B cell (primary cell): ENCODE measurements around the gene ARHGEF17. TPM values are rescaled to one million over a fixed set of nuclear protein-coding genes. Genes with fewer than 3 reads are reported as not detected.

Source experiments
- ATAC-seq: fragments of 200-7000 bp; cut with Tn5 transposase; one replicate; pipeline ENCODE4 v1.10.0; 2021; ENCODE audit warnings: low read depth, mild to moderate bottlenecking, moderate number of reproducible peaks, moderate library complexity
- CTCF ChIA-PET: fragments of 350-600 bp; sonication (Branson Sonifier 250); formaldehyde crosslinking; loops from one replicate; lab custom pipeline; 2021; ENCODE audit warnings: antibody characterized with exemption, inconsistent platforms; lab: Charles Lee
- POLR2A ChIA-PET: fragments of 350-600 bp; sonication (Branson Sonifier 250); formaldehyde crosslinking; loops from one replicate; lab custom pipeline; 2021; ENCODE audit warnings: antibody characterized with exemption; lab: Charles Lee
- DNase-seq: peaks from one replicate; pipeline ENCODE4 v3.0.0; 2013
- H2AFZ ChIP-seq: 2 replicates; pipeline ENCODE4 v1.6.1; 2012; ENCODE audit warnings: mild to moderate bottlenecking, low read depth, low read length; ENCODE audit not compliant: insufficient read depth, poor library complexity, severe bottlenecking
- H3K27ac ChIP-seq, 2 donors: 1 replicate in 1 of 2; 2 replicates in 1 of 2; pipeline ENCODE4 v1.5.1; 2012 to 2013; ENCODE audit warnings: low read length in 2 of 2, mild to moderate bottlenecking in 2 of 2, moderate library complexity in 1 of 2
- H3K27me3 ChIP-seq, 4 experiments: fragments of 200-600 bp in 1 of 4; sonication (generic) in 1 of 4; replicated peaks in 1 of 4; 1 replicate in 2 of 4; 2 replicates in 2 of 4; pipeline versions ENCODE4 v1.6.1 to v1.7.0; 2013 to 2016; ENCODE audit warnings: low read length in 3 of 4, mild to moderate bottlenecking in 2 of 4, mixed read lengths in 1 of 4, moderate library complexity in 1 of 4; ENCODE audit not compliant: insufficient read depth in 4 of 4, control insufficient read depth in 3 of 4; ENCODE audit errors: control extremely low read depth in 1 of 4
- H3K36me3 ChIP-seq, 2 experiments: replicated peaks in 1 of 2; 1 replicate in 1 of 2; 2 replicates in 1 of 2; pipeline versions ENCODE4 v1.6.1 to v1.7.1; 2013; ENCODE audit warnings: low read length in 1 of 2; ENCODE audit not compliant: insufficient read depth in 2 of 2, control insufficient read depth in 1 of 2; ENCODE audit errors: control extremely low read depth in 1 of 2, extremely low read depth in 1 of 2
- H3K4me1 ChIP-seq, 2 donors: fragments of 200-600 bp in 1 of 2; sonication (generic) in 1 of 2; 1 replicate in 1 of 2; 2 replicates in 1 of 2; pipeline versions ENCODE4 v1.5.1 to v1.6.1; 2013 to 2017; ENCODE audit warnings: low read length in 2 of 2; ENCODE audit not compliant: control insufficient read depth in 2 of 2, insufficient read depth in 2 of 2
- H3K4me2 ChIP-seq: replicated peaks from 2 replicates; pipeline ENCODE3; 2012; ENCODE audit warnings: mild to moderate bottlenecking, low read depth, low read length; ENCODE audit not compliant: poor library complexity, severe bottlenecking
- H3K4me3 ChIP-seq, 5 experiments: fragments of 200-600 bp in 1 of 5; sonication (generic) in 1 of 5; 1 replicate in 3 of 5; 2 replicates in 2 of 5; pipeline versions ENCODE4 v1.5.1 to v1.7.0; 2011 to 2016; ENCODE audit warnings: low read length in 4 of 5, mild to moderate bottlenecking in 4 of 5, low read depth in 2 of 5, control low read depth in 1 of 5, moderate library complexity in 1 of 5; ENCODE audit not compliant: insufficient read depth in 1 of 5; ENCODE audit errors: control extremely low read depth in 1 of 5, extremely low read depth in 1 of 5
- H3K79me2 ChIP-seq: fragments of 200-600 bp; sonication (generic); one replicate; pipeline ENCODE4 v1.6.0; 2016; ENCODE audit warnings: low read length; ENCODE audit not compliant: control insufficient read depth, insufficient read depth
- H3K9ac ChIP-seq: fragments of 200-600 bp; sonication (generic); 2 replicates; pipeline ENCODE4 v1.6.1; 2017; ENCODE audit warnings: mild to moderate bottlenecking, low read length, moderate library complexity
- H3K9me3 ChIP-seq, 3 donors: one replicate each; pipeline versions ENCODE4 v1.6.1 to v1.7.1; 2013; ENCODE audit warnings: low read length in 2 of 3; ENCODE audit not compliant: control insufficient read depth in 2 of 3, insufficient read depth in 1 of 3; ENCODE audit errors: control extremely low read depth in 1 of 3
- H4K20me1 ChIP-seq: 2 replicates; pipeline ENCODE4 v1.6.0; 2012; ENCODE audit warnings: mild to moderate bottlenecking, low read length; ENCODE audit not compliant: insufficient read depth, control insufficient read depth, poor library complexity, severe bottlenecking
- H3K27ac Mint-ChIP-seq: one replicate; pipeline ENCODE4 v1.8.0; 2021; ENCODE audit warnings: mixed read lengths
- H3K27me3 Mint-ChIP-seq: one replicate; pipeline ENCODE4 v1.8.0; 2021; ENCODE audit warnings: mixed read lengths
- H3K4me1 Mint-ChIP-seq: one replicate; pipeline ENCODE4 v1.8.0; 2021; ENCODE audit warnings: mixed read lengths
- H3K4me3 Mint-ChIP-seq: one replicate; pipeline ENCODE4 v1.8.0; 2021; ENCODE audit warnings: mixed read lengths
- H3K9me3 Mint-ChIP-seq: one replicate; pipeline ENCODE4 v1.8.0; 2022; ENCODE audit warnings: mixed read lengths; ENCODE audit not compliant: insufficient read depth
- EZH2 ChIP-seq: IDR thresholded peaks from 2 replicates; pipeline ENCODE4 v1.6.1; 2012; ENCODE audit warnings: borderline replicate concordance, low read depth, mild to moderate bottlenecking, moderate library complexity, low read length; ENCODE audit not compliant: insufficient read depth, poor library complexity, severe bottlenecking
- WGBS: methylation state at CpG from one replicate; pipeline ENCODE4 v1.1.5; 2013; ENCODE audit warnings: missing lambda C conversion rate; ENCODE audit not compliant: insufficient coverage; 5-methylcytosine and 5-hydroxymethylcytosine counted together
- intact Hi-C: fragments of 100-400 bp; cut with micrococcal nuclease; formaldehyde crosslinking; loops from one replicate; pipeline ENCODE4 v1.10.0; 2022
- polyA plus RNA-seq: library from polyadenylated mRNA; depleted of rRNA; stranded (reverse); fragments of >200 nt; gene quantifications from 2 replicates; pipeline ENCODE4 v1.2.3, GENCODE V29; 2012
- total RNA-seq, 2 donors: library from RNA; stranded (reverse); fragments of 120-200 nt in 1 of 2; gene quantifications; 1 replicate in 1 of 2; 2 replicates in 1 of 2; pipeline versions ENCODE4 v1.2.3 to v1.2.4, GENCODE V29; 2013 to 2022
- TF ChIP-seq, protein P1 (sequence below): fragments of 200-600 bp; IDR thresholded peaks from one replicate; pipeline ENCODE4 v1.8.0; 2022; ENCODE audit warnings: antibody characterized with exemption, mild to moderate bottlenecking

The ARHGEF17 gene
- total and polyA plus RNA-seq, 2 donors (not counting 1 experiment from before 2014, with no cell fraction given): 0.05 TPM; not detected in 1

DNA sequence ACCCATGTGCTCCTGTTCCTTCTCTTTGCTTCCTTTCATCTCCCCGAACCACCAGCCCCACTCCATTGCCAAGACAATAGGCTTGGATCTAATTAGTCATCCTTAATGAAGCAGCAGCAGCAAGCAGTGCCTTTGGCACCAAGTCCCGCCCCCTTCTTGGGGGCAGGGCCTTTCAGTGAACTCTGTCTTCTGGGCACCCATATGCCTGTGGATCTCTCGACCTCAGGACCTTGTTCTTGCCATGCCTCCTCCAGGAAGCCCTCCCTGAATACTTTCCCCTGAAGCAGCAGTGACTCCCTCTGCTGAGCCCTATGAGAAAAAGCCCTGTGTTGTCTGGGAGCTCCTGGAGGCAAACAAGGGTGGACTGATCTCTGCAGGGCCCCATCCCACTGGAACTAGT is 32.1 kb downstream of the ARHGEF17 start:
- no peaks in the 10 kb centered on the region for H3K27me3 Mint-ChIP-seq
- H3K4me2 ChIP-seq: no peak overlapping the region
- H3K27ac ChIP-seq: no peak overlapping the region
- no peak overlapping the region for H2AFZ ChIP-seq
- no peaks in the 10 kb centered on the region for H3K4me1 ChIP-seq
- H3K4me3 Mint-ChIP-seq: no peak overlapping the region
- ChIA-PET CTCF (interaction anchor here (0.7 to 2.2 kb wide), 5 partner anchors 11 to 53 kb away, joined by 3 to 14 read pairs (median 3); no protein-coding TSS in a partner anchor), POLR2A (no interaction called here)
- H3K79me2 ChIP-seq: no peaks in the 10 kb centered on the region
- intact Hi-C loops: no loop called here
- H3K27me3 ChIP-seq: peaks cover 0 to 8% (median 0%) of the 10 kb centered on the region in 4 experiments
- no peak overlapping the region for H3K9ac ChIP-seq
- DNase-seq (no peak), ATAC-seq (no peak)
- H3K9me3 ChIP-seq: no peaks in the 10 kb centered on the region
- TF ChIP-seq, protein P1, sequence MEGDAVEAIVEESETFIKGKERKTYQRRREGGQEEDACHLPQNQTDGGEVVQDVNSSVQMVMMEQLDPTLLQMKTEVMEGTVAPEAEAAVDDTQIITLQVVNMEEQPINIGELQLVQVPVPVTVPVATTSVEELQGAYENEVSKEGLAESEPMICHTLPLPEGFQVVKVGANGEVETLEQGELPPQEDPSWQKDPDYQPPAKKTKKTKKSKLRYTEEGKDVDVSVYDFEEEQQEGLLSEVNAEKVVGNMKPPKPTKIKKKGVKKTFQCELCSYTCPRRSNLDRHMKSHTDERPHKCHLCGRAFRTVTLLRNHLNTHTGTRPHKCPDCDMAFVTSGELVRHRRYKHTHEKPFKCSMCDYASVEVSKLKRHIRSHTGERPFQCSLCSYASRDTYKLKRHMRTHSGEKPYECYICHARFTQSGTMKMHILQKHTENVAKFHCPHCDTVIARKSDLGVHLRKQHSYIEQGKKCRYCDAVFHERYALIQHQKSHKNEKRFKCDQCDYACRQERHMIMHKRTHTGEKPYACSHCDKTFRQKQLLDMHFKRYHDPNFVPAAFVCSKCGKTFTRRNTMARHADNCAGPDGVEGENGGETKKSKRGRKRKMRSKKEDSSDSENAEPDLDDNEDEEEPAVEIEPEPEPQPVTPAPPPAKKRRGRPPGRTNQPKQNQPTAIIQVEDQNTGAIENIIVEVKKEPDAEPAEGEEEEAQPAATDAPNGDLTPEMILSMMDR: no peak
- TF ChIP-seq EZH2: no peak
- no peaks in the 10 kb centered on the region for H4K20me1 ChIP-seq
- no peaks in the 10 kb centered on the region for H3K9me3 Mint-ChIP-seq
- 67% methylated on average over 3 of the region's 3 CpGs for WGBS
- no peak overlapping the region for H3K27ac Mint-ChIP-seq
- no peaks in the 10 kb centered on the region for H3K36me3 ChIP-seq
- H3K4me1 Mint-ChIP-seq: no peaks in the 10 kb centered on the region
- no peak overlapping the region for H3K4me3 ChIP-seq

DNA sequence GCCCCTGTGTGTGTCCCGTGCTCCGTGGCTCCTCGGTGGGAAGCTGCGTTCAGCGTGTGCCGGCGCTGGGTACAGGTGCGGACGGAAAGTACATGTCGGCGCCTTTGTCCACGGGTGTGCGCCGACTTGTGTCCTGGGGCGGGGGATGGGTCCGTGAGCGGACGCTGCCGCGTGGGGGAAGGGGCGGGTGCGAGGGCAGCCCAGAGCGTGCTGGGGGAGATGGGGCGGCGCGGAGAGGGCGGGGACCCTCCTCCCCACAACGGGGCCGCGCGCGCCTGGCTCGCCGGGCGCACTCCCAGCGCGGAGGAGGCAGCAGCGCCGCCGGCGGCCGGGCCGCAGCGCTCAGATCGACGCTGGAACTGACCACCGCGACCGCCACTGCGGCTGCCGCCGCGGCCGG is 34.6 kb downstream of the ARHGEF17 start:
- ChIA-PET POLR2A (no interaction called here), CTCF (interaction anchor here (1.0 to 1.2 kb wide), 2 partner anchors 9 to 51 kb away, joined by 3 to 4 read pairs; no protein-coding TSS in a partner anchor)
- no peak overlapping the region for H3K4me3 ChIP-seq
- ATAC-seq (no peak), DNase-seq (no peak)
- no peaks in the 10 kb centered on the region for H3K27me3 ChIP-seq
- H2AFZ ChIP-seq: no peak overlapping the region
- H3K9ac ChIP-seq: no peak overlapping the region
- no peaks in the 10 kb centered on the region for H3K9me3 ChIP-seq
- H3K4me1 ChIP-seq: no peaks in the 10 kb centered on the region
- WGBS: 96% methylated on average over 47 of the region's 54 CpGs
- H3K9me3 Mint-ChIP-seq: no peaks in the 10 kb centered on the region
- H4K20me1 ChIP-seq: no peaks in the 10 kb centered on the region
- H3K36me3 ChIP-seq: no peaks in the 10 kb centered on the region
- TF ChIP-seq, protein P1: no peak
- TF ChIP-seq EZH2: no peak
- no peak overlapping the region for H3K4me3 Mint-ChIP-seq
- H3K79me2 ChIP-seq: no peaks in the 10 kb centered on the region
- no peak overlapping the region for H3K27ac ChIP-seq
- intact Hi-C loops: no loop called here
- H3K27ac Mint-ChIP-seq: no peak overlapping the region
- peaks cover 5% of the 10 kb centered on the region for H3K27me3 Mint-ChIP-seq
- no peaks in the 10 kb centered on the region for H3K4me1 Mint-ChIP-seq
- no peak overlapping the region for H3K4me2 ChIP-seq
